Neural cell (in vitro differentiated cells): ENCODE data around the gene HK2.

Experiments
- EZH2 ChIP-seq: fragments of 200-600, 300-800 bp; shearing (Covaris generic), sonication (generic); IDR thresholded peaks from 2 replicates; pipeline ENCODE4 v1.6.1; 2014; ENCODE audit warnings: antibody characterized with exemption, low read length, borderline replicate concordance, mild to moderate bottlenecking; ENCODE audit not compliant: insufficient read depth, poor library complexity, severe bottlenecking
- REST ChIP-seq: IDR thresholded peaks from 2 replicates; pipeline ENCODE4 v1.6.1; 2012; ENCODE audit warnings: borderline replicate concordance
- SMC3 ChIP-seq: fragments of 450-650 bp; conservative IDR thresholded peaks from 2 replicates; pipeline ENCODE4 v1.6.1; 2014; ENCODE audit warnings: antibody characterized with exemption, mild to moderate bottlenecking, moderate library complexity; ENCODE audit not compliant: poor library complexity
- TF ChIP-seq, protein P1 (sequence below): fragments of 450-650 bp; IDR thresholded peaks from 2 replicates; pipeline ENCODE4 v1.5.1; 2014; ENCODE audit warnings: antibody characterized with exemption, mild to moderate bottlenecking, moderate library complexity; ENCODE audit not compliant: poor library complexity, severe bottlenecking

DNA sequence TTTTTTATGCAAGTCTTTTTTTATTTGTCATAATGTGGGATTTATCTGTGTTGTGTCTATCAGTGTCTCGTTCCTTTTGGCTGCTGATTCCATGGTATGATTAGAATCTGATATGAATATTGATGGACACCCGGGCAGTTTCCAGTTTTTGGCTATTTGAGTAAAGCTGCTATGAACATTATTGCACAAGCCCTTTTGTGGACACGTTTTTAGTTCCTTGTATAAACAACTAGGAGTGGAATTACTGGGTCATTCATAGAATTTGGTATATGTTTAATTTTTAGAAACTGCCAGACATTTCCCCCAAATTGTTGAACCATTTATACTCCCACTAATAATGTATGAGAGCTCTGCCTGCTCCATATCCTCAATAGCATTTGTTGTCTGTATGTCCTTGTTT lies 26.6 kb downstream of the HK2 start:
- TF ChIP-seq, protein P1, sequence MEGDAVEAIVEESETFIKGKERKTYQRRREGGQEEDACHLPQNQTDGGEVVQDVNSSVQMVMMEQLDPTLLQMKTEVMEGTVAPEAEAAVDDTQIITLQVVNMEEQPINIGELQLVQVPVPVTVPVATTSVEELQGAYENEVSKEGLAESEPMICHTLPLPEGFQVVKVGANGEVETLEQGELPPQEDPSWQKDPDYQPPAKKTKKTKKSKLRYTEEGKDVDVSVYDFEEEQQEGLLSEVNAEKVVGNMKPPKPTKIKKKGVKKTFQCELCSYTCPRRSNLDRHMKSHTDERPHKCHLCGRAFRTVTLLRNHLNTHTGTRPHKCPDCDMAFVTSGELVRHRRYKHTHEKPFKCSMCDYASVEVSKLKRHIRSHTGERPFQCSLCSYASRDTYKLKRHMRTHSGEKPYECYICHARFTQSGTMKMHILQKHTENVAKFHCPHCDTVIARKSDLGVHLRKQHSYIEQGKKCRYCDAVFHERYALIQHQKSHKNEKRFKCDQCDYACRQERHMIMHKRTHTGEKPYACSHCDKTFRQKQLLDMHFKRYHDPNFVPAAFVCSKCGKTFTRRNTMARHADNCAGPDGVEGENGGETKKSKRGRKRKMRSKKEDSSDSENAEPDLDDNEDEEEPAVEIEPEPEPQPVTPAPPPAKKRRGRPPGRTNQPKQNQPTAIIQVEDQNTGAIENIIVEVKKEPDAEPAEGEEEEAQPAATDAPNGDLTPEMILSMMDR = no peak
- no peak for TF ChIP-seq REST
- no peak for TF ChIP-seq EZH2
- no peak for TF ChIP-seq SMC3
